Keratinocyte (primary cell): ENCODE measurements around the gene LCTL.

ENCODE experiments used
- CTCF ChIP-seq, 3 experiments: IDR thresholded peaks in 1 of 3; conservative IDR thresholded peaks in 1 of 3; optimal IDR thresholded peaks in 1 of 3; 2 replicates in 2 of 3; 3 replicates in 1 of 3; pipeline versions ENCODE3 to v1.5.1; 2011; ENCODE audit warnings: low read length in 3 of 3, mild to moderate bottlenecking in 3 of 3, moderate library complexity in 2 of 3, control low read depth in 1 of 3, inconsistent platforms in 1 of 3; ENCODE audit not compliant: insufficient read depth in 2 of 3; ENCODE audit errors: extremely low read depth in 1 of 3
- EZH2 ChIP-seq: IDR thresholded peaks from one replicate; pipeline ENCODE4 v1.6.1; 2012; ENCODE audit warnings: inconsistent platforms, mild to moderate bottlenecking, low read length, moderate library complexity

GRCh38 chr15:66572146-66572545 lies 6.3 kb upstream of the LCTL start:
- TF ChIP-seq CTCF (optimal IDR thresholded peaks at IDR 0.05 in 1 of 3, IDR thresholded peaks at IDR 0.05 in 1 of 3, conservative IDR thresholded peaks at IDR 0.05 in 1 of 3; ENCODE audit: extremely low read depth in 1 of 3, insufficient read depth in 2 of 3, low read length in 3 of 3) (no peak), EZH2 (no peak)
